PC-3 (cell line): ENCODE measurements around the gene FAM72A.
"Not testable (repeated sequence)": the region's sequence is repeated elsewhere in the genome, so short reads cannot be mapped to it uniquely, and the experiment has no call there.

Source experiments
- CTCF ChIP-seq: fragments of 300-600 bp; sonication (generic); conservative IDR thresholded peaks from 2 replicates; pipeline ENCODE4 v1.5.1; 2017; ENCODE audit warnings: antibody characterized with exemption, low read depth, mild to moderate bottlenecking, low read length
- EZH2 ChIP-seq: fragments of 300-600 bp; sonication (generic); IDR thresholded peaks from one replicate; pipeline ENCODE4 v1.6.1; 2017; ENCODE audit warnings: antibody characterized with exemption, mild to moderate bottlenecking, low read length; ENCODE audit not compliant: unreplicated experiment
- EZH2phosphoT487 ChIP-seq: fragments of 300-600 bp; sonication (generic); IDR thresholded peaks from 2 replicates; pipeline ENCODE4 v1.6.1; 2018; ENCODE audit warnings: mild to moderate bottlenecking, antibody characterized with exemption, low read length, borderline replicate concordance

- TF ChIP-seq CTCF, EZH2, EZH2phosphoT487: not testable (repeated sequence)
Observed at GRCh38 chr1:206167350-206168029, 35.1 kb downstream of the FAM72A start.
